ENCODE data around the gene RBM44. TPM values are rescaled to one million over a fixed set of nuclear protein-coding genes. Genes with fewer than 3 reads are reported as not detected.

The RBM44 gene
- total and polyA plus RNA-seq, 10 donors, result 0.29 to 3.1 (median 1.5) TPM

DNA sequence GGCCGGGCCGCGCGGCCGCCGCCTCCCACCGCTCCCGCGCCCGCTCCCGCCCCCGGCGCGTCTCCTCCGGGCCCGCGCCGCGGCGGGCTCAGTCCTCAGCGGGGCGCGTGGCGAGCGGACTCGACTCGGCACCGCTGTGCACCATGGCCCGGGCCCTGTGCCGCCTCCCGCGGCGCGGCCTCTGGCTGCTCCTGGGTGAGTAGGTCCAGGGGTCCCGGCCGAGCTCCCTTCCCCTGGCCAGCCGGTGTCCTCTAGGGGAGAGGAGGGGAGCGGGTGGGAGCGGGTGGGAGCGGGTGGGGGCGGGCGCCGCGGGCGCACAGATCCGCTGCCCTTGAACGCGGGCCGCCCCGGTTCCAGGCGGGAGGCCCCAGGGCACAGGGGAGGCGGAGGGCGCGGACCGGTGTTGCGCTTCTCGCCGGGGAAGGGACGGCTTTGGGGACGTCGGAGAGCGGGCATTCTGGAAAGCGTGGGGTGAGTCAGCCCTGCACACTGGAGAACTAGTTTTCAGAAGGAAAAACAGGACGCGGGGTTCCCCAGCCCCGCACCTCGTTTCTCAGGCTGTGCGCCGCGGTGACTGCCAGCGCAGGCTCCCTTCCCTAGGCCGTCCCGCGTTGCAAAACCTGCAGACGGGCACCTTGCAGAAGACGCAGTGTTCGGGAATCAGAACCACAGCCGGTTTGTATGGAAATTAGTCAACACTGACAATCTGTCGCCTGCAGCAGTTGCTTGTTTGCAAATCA lies 61.1 kb downstream of the RBM44 start, which contains the start of gene RAMP1:
Gene RAMP1, plus strand, starts transcription at position 91 of the 740 bp plus-strand sequence. Its CDS starts 53 bp downstream, at position 144.
- WGBS, 5 donors, result 2 to 4% (median 3%) methylated on average over 28 to 79 of the region's 79 CpGs
- Histone ChIP-seq H3K36me3 (no peaks in the 10 kb centered on the region), H3K27me3 (replicated peaks in 1 of 7) (peaks cover 0 to 62% (median 11%) of the 10 kb centered on the region in 7 donors), H3K27ac (peak within 1 kb of the TSS in 3 of 8 donors; percentile 4 to 54 (median 40)), H3K4me1 (peaks cover 0 to 27% (median 17%) of the 10 kb centered on the region in 6 donors), H3K9me3 (no peaks in the 10 kb centered on the region), H3K4me3 (peak within 1 kb of the TSS; percentile 20 to 66 (median 34))
- peak; percentile 71 for DNase-seq
- intact Hi-C loops (cut with DNase I; ENCODE audit: low total_unique reads), result loop anchor here (2.0 kb wide), 1 partner anchor 405 kb away; no protein-coding TSS in a partner anchor
- TF ChIP-seq POLR2A (IDR thresholded peaks at IDR 0.05), result no peak
- no peak for TF ChIP-seq CTCF (IDR thresholded peaks at IDR 0.05 in 8 of 11, conservative IDR thresholded peaks at IDR 0.05 in 3 of 11)
- no peak for TF ChIP-seq POLR2AphosphoS5 (IDR thresholded peaks at IDR 0.05)

DNA sequence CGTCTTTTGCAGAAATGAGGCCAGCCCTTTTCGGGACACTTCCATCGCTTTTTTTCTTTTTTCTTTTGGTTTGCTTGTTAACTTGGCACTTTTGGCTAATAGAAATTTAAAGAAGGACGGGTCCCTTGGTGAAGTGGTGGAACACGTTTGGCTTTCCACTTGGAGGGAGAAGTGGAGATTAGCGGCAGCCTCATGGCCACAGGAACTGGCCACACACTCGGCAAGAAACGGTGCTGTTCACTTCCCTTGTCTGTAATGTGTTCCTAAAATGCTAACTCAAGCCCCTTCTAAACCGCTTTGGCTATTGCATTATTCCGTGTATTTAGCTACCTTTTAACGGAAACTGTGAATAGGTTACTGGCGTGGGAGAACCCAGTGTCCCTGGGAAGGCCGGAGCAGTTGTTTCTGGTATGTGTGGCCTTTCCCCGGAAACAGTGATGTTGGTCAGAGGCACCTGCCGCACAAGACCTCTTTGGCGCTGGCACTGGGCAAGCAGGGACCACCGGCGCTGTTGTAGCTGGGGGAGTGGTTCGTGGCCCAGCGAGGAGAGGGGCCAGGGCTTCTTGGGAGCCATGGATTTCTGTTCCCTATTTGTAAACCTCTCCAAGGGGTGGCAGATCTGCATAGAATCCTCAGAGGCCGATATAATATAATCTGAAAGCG lies 61.8 kb downstream of the RBM44 start:
- H3K36me3 ChIP-seq, result no peaks in the 10 kb centered on the region
- H3K27ac ChIP-seq, result peak overlapping the region in 2 of 8 donors; percentile 4 to 40
- peaks cover 0 to 62% (median 11%) of the 10 kb centered on the region in 7 donors for H3K27me3 ChIP-seq (replicated peaks in 1 of 7)
- peaks cover 0 to 27% (median 17%) of the 10 kb centered on the region in 6 donors for H3K4me1 ChIP-seq
- no peak for TF ChIP-seq CTCF (IDR thresholded peaks at IDR 0.05 in 8 of 11, conservative IDR thresholded peaks at IDR 0.05 in 3 of 11)
- TF ChIP-seq POLR2A (IDR thresholded peaks at IDR 0.05), result no peak
- no peak for TF ChIP-seq POLR2AphosphoS5 (IDR thresholded peaks at IDR 0.05)
- WGBS, 5 donors, result 44 to 65% (median 60%) methylated on average over 12 to 22 of the region's 22 CpGs
- peak overlapping the region in 7 of 8 donors; percentile 22 to 66 (median 37) for H3K4me3 ChIP-seq
- peak; percentile 65 for DNase-seq
- no peaks in the 10 kb centered on the region for H3K9me3 ChIP-seq
- intact Hi-C loops (cut with DNase I; ENCODE audit: low total_unique reads), result no loop called here

GRCh38 chr2:237861875-237862527 lies 63.4 kb downstream of the RBM44 start:
- no peaks in the 10 kb centered on the region for H3K9me3 ChIP-seq
- DNase-seq, result no peak
- H3K27me3 ChIP-seq (replicated peaks in 1 of 7), result peaks cover 0 to 62% (median 11%) of the 10 kb centered on the region in 7 donors
- 86 to 94% (median 90%) methylated on average over 11 of the region's 11 CpGs for WGBS, 5 donors
- intact Hi-C loops (cut with DNase I; ENCODE audit: low total_unique reads), result no loop called here
- TF ChIP-seq CTCF (IDR thresholded peaks at IDR 0.05 in 8 of 11, conservative IDR thresholded peaks at IDR 0.05 in 3 of 11), result no peak
- TF ChIP-seq POLR2AphosphoS5 (IDR thresholded peaks at IDR 0.05), result no peak
- no peak for TF ChIP-seq POLR2A (IDR thresholded peaks at IDR 0.05)
- no peak overlapping the region for H3K4me3 ChIP-seq
- no peaks in the 10 kb centered on the region for H3K36me3 ChIP-seq
- peaks cover 0 to 27% (median 17%) of the 10 kb centered on the region in 6 donors for H3K4me1 ChIP-seq
- no peak overlapping the region for H3K27ac ChIP-seq

Measured in spleen (tissue), 11 donors.